Tibial artery (tissue), 4 donors: ENCODE results near the gene TRIM56.
"Not testable (repeated sequence)": the region's sequence is repeated elsewhere in the genome, so short reads cannot be mapped to it uniquely, and the experiment has no call there.

Experiments
- DNase-seq, 2 donors: peaks; one replicate each; pipeline ENCODE4 v3.0.0-alpha.2; 2019
- H3K27ac ChIP-seq, 2 donors: fragments of 200-600 bp; sonication (generic) in 1 of 2; 1 replicate in 1 of 2; 2 replicates in 1 of 2; pipeline ENCODE4 v1.5.1; 2018 to 2019; ENCODE audit warnings: mild to moderate bottlenecking in 1 of 2
- H3K27me3 ChIP-seq, 2 donors: fragments of 200-600 bp; sonication (generic) in 1 of 2; one replicate each; pipeline versions ENCODE4 v1.5.1 to v1.6.0; 2016 to 2019
- H3K36me3 ChIP-seq, 3 donors: fragments of 200-600 bp; sonication (generic) in 2 of 3; one replicate each; pipeline ENCODE4 v1.5.1; 2016 to 2019; ENCODE audit warnings: mild to moderate bottlenecking in 2 of 3
- H3K4me1 ChIP-seq, 4 donors: fragments of 200-600 bp; sonication (generic) in 2 of 4; 1 replicate in 3 of 4; 2 replicates in 1 of 4; pipeline ENCODE4 v1.5.1; 2016 to 2019
- H3K4me3 ChIP-seq, 2 donors: fragments of 200-600 bp; sonication (generic) in 1 of 2; 1 replicate in 1 of 2; 2 replicates in 1 of 2; pipeline ENCODE4 v1.5.1; 2018 to 2019; ENCODE audit warnings: mild to moderate bottlenecking in 2 of 2
- H3K9me3 ChIP-seq, 3 donors: fragments of 200-600 bp; sonication (generic) in 1 of 3; one replicate each; pipeline ENCODE4 v1.5.1; 2016 to 2019
- intact Hi-C: fragments of 100-400 bp; cut with DNase I; formaldehyde crosslinking; loops from one replicate; pipeline ENCODE4 v1.15.0; 2023; ENCODE audit warnings: low total_unique reads
- TF ChIP-seq, protein P1 (sequence below), 2 experiments: fragments of 200-600 bp in 1 of 2; fragments of 450-650 bp in 1 of 2; IDR thresholded peaks; one replicate each; pipeline ENCODE4 v1.5.1; 2017 to 2019; ENCODE audit warnings: antibody characterized with exemption in 2 of 2, mild to moderate bottlenecking in 1 of 2, moderate library complexity in 1 of 2

The TRIM56 gene

DNA sequence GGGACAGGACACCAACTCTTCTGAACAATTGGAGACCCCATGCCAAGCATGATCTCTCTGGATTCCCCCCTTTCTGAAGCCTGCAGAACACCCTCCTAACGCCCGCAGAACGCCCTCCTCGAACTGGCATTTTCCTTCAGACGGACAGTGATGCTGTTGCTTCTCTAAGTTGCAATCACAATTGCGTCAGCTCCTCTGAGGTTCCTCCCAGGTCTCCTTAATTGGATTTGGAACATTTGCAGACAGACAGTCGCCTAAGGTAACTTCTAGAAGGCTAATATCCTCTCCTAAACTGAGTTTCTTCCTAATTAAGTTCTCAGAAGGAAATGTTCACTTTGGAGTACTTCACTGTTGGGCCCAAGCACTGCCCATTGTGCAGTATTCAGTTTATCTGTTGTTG is 21.1 kb downstream of the TRIM56 start:
- Histone ChIP-seq H3K4me1 (peaks cover 0 to 28% (median 10%) of the 10 kb centered on the region in 4 donors), H3K4me3 (no peak overlapping the region), H3K27ac (no peak overlapping the region), H3K27me3 (no peaks in the 10 kb centered on the region), H3K9me3 (no peaks in the 10 kb centered on the region), H3K36me3 (no peaks in the 10 kb centered on the region)
- DNase-seq: no peak
- TF ChIP-seq, protein P1, sequence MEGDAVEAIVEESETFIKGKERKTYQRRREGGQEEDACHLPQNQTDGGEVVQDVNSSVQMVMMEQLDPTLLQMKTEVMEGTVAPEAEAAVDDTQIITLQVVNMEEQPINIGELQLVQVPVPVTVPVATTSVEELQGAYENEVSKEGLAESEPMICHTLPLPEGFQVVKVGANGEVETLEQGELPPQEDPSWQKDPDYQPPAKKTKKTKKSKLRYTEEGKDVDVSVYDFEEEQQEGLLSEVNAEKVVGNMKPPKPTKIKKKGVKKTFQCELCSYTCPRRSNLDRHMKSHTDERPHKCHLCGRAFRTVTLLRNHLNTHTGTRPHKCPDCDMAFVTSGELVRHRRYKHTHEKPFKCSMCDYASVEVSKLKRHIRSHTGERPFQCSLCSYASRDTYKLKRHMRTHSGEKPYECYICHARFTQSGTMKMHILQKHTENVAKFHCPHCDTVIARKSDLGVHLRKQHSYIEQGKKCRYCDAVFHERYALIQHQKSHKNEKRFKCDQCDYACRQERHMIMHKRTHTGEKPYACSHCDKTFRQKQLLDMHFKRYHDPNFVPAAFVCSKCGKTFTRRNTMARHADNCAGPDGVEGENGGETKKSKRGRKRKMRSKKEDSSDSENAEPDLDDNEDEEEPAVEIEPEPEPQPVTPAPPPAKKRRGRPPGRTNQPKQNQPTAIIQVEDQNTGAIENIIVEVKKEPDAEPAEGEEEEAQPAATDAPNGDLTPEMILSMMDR (IDR thresholded peaks at IDR 0.05): no peak
- intact Hi-C loops: no loop called here

DNA sequence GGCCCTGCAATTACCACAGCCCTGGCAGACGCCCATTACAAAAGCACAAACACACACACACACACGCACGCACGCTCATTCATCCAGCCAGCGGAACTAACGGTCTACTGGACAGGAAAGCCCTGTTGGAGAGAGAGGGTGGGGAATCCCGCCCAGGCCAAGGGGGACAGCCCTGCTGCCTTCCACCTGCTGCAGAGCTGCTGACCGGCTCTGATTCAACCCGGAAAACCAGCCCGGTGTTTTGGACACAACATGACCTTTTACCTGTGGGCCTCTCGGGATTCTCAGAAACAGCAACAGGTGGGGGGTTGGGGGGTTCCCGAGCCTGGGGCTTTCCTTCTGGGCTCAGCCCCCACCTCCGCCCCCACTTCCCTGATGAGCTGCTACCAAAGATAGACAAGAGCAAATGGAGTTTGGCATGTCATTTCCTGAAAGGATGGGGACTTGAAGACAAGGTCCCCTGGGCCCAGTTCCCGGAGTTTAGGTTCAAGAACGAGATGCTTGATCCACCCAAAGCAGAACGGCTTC is 23.1 kb downstream of the TRIM56 start:
- H3K4me3 ChIP-seq: no peak overlapping the region
- intact Hi-C loops: no loop called here
- no peaks in the 10 kb centered on the region for H3K36me3 ChIP-seq
- peak; percentile 68 to 81 for DNase-seq
- TF ChIP-seq, protein P1 (IDR thresholded peaks at IDR 0.05): no peak
- H3K27ac ChIP-seq: peak overlapping the region; percentile 57 to 68
- H3K27me3 ChIP-seq: no peaks in the 10 kb centered on the region
- H3K9me3 ChIP-seq: no peaks in the 10 kb centered on the region
- H3K4me1 ChIP-seq: peaks cover 0 to 39% (median 18%) of the 10 kb centered on the region in 4 donors

GRCh38 chr7:101108961-101109360 is 23.7 kb downstream of the TRIM56 start:
- TF ChIP-seq, protein P1 (IDR thresholded peaks at IDR 0.05): no peak
- Histone ChIP-seq H3K36me3 (no peaks in the 10 kb centered on the region), H3K4me1 (peaks cover 0 to 39% (median 18%) of the 10 kb centered on the region in 4 donors), H3K9me3 (no peaks in the 10 kb centered on the region), H3K27me3 (no peaks in the 10 kb centered on the region), H3K27ac (peak overlapping the region; percentile 57 to 68), H3K4me3 (no peak overlapping the region)
- DNase-seq: no peak
- intact Hi-C loops: no loop called here

DNA sequence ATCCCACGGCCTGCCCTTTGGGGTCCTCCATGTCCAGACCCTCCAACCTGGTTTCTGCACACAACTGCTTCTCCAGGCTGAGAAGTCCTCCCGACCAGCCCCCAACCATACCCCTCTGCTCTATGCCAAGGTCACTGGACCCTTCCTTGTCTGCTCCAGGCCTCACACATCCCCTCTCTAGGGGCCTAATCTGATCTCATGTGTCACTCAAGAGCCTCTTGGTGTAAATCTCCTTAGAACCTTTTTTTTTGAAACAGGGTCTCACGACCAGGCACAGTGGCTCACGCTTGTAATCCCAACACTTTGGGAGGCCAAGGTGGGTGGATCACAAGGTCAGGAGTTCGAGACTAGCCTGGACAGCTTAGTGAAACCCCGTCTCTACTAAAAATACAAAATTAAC is 24.1 kb downstream of the TRIM56 start:
- intact Hi-C loops: no loop called here
- no peak for DNase-seq
- Histone ChIP-seq H3K36me3 (no peaks in the 10 kb centered on the region), H3K4me3 (no peak overlapping the region), H3K27ac (peak overlapping the region; percentile 57 to 68), H3K27me3 (no peaks in the 10 kb centered on the region), H3K4me1 (peaks cover 0 to 39% (median 18%) of the 10 kb centered on the region in 4 donors), H3K9me3 (no peaks in the 10 kb centered on the region)
- TF ChIP-seq, protein P1 (IDR thresholded peaks at IDR 0.05): no peak

DNA sequence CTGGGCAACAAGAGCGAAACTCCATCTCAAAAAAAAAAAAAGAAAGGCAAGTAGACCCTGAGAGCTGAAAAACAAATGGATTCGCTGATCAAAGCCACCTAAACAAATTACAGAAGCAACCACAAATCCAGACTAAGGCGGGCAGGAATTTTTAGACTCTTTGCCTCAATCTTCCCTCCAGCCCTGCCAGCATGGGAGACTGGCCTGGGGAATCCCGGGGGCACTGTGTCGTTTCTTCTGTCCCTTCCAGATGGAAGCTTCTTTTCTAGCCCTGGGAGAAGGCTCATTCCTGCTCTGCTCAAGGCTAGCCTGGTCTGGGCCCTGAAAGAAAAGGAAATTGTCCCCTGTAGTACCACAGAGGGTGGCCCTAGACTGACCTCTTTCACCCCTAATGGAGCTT is 26.0 kb downstream of the TRIM56 start:
- intact Hi-C loops: no loop called here
- Histone ChIP-seq H3K9me3 (no peaks in the 10 kb centered on the region), H3K27me3 (no peaks in the 10 kb centered on the region), H3K36me3 (no peaks in the 10 kb centered on the region), H3K4me3 (no peak overlapping the region), H3K4me1 (peaks cover 0 to 39% (median 18%) of the 10 kb centered on the region in 4 donors), H3K27ac (peak overlapping the region; percentile 68 to 73)
- no peak for DNase-seq
- TF ChIP-seq, protein P1 (IDR thresholded peaks at IDR 0.05): no peak

DNA sequence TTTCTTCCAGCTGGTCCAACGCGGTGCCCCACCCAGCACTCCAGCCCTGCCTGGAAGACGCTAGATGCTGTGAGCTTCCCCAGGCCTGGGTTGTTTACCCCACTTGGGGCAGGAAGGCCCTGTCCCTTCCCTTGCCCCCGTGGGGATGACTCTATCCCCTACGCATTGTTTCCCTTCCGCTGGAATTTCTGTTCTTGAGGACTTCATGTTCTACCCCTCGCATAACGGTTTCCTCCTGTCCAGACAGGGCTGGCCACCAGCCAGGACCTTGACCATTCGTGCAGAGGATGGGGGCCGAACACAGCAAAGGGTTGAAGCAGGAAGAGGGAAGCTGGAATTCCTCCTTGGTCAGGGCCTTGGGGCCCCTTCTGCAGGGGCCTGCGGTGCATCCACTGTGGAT is 27.0 kb downstream of the TRIM56 start:
- intact Hi-C loops: no loop called here
- Histone ChIP-seq H3K36me3 (no peaks in the 10 kb centered on the region), H3K4me1 (peaks cover 0 to 43% (median 22%) of the 10 kb centered on the region in 4 donors), H3K27me3 (no peaks in the 10 kb centered on the region), H3K4me3 (no peak overlapping the region), H3K27ac (peak overlapping the region; percentile 68 to 73), H3K9me3 (no peaks in the 10 kb centered on the region)
- TF ChIP-seq, protein P1 (IDR thresholded peaks at IDR 0.05): no peak
- peak; percentile 82 to 87 for DNase-seq

- intact Hi-C loops: not testable (repeated sequence)
Measured at GRCh38 chr7:101113140-101113539, 27.9 kb downstream of the TRIM56 start.

More at GRCh38 chr7:101113140-101113539, 27.9 kb downstream of the TRIM56 start:
- H3K9me3 ChIP-seq, H3K27me3 ChIP-seq, DNase-seq, H3K4me3 ChIP-seq, H3K36me3 ChIP-seq: not testable (repeated sequence)
- H3K4me1 ChIP-seq: peaks cover 0 to 52% (median 29%) of the 10 kb centered on the region in 4 donors
- peak overlapping the region; percentile 68 to 73 for H3K27ac ChIP-seq
